ENCODE results near the gene KPTN.

The KPTN gene

GRCh38 chr19:47497050-47497766, 13.2 kb upstream of the KPTN start:
- Histone ChIP-seq H3K36me3 (ENCODE audit: control insufficient read depth in 1 of 2, insufficient read depth in 2 of 2, low read length in 2 of 2) (peaks cover 27 to 55% of the 10 kb centered on the region in 2 donors), H3K27ac (ENCODE audit: low read length) (no peak overlapping the region), H3K4me3 (ENCODE audit: low read depth in 1 of 2, low read length in 2 of 2) (no peak overlapping the region), H3K27me3 (ENCODE audit: low read depth, low read length) (no peaks in the 10 kb centered on the region), H3K4me1 (ENCODE audit: control insufficient read depth in 1 of 2, insufficient read depth in 2 of 2, low read length in 2 of 2) (no peaks in the 10 kb centered on the region), H3K9me3 (ENCODE audit: control insufficient read depth in 1 of 2, low read length in 2 of 2) (no peaks in the 10 kb centered on the region)

- Histone ChIP-seq H3K36me3 (ENCODE audit: control insufficient read depth in 1 of 2, insufficient read depth in 2 of 2, low read length in 2 of 2) (peaks cover 23 to 70% of the 10 kb centered on the region in 2 donors), H3K9me3 (ENCODE audit: control insufficient read depth in 1 of 2, low read length in 2 of 2) (no peaks in the 10 kb centered on the region), H3K4me3 (ENCODE audit: low read depth in 1 of 2, low read length in 2 of 2) (no peak overlapping the region), H3K27me3 (ENCODE audit: low read depth, low read length) (no peaks in the 10 kb centered on the region), H3K4me1 (ENCODE audit: control insufficient read depth in 1 of 2, insufficient read depth in 2 of 2, low read length in 2 of 2) (no peaks in the 10 kb centered on the region), H3K27ac (ENCODE audit: low read length) (no peak overlapping the region)
Observed at GRCh38 chr19:47495478-47496372, 11.7 kb upstream of the KPTN start.

GRCh38 chr19:47494729-47495128, 10.7 kb upstream of the KPTN start:
- H3K36me3 ChIP-seq (ENCODE audit: control insufficient read depth in 1 of 2, insufficient read depth in 2 of 2, low read length in 2 of 2) = peaks cover 20 to 65% of the 10 kb centered on the region in 2 donors
- no peak overlapping the region for H3K27ac ChIP-seq (ENCODE audit: low read length)
- H3K9me3 ChIP-seq (ENCODE audit: control insufficient read depth in 1 of 2, low read length in 2 of 2) = no peaks in the 10 kb centered on the region
- no peaks in the 10 kb centered on the region for H3K4me1 ChIP-seq (ENCODE audit: control insufficient read depth in 1 of 2, insufficient read depth in 2 of 2, low read length in 2 of 2)
- H3K27me3 ChIP-seq (ENCODE audit: low read depth, low read length) = no peaks in the 10 kb centered on the region
- no peak overlapping the region for H3K4me3 ChIP-seq (ENCODE audit: low read depth in 1 of 2, low read length in 2 of 2)

GRCh38 chr19:47494211-47494547, 10.2 kb upstream of the KPTN start:
- no peaks in the 10 kb centered on the region for H3K4me1 ChIP-seq (ENCODE audit: control insufficient read depth in 1 of 2, insufficient read depth in 2 of 2, low read length in 2 of 2)
- no peak overlapping the region for H3K27ac ChIP-seq (ENCODE audit: low read length)
- H3K4me3 ChIP-seq (ENCODE audit: low read depth in 1 of 2, low read length in 2 of 2) = no peak overlapping the region
- no peaks in the 10 kb centered on the region for H3K27me3 ChIP-seq (ENCODE audit: low read depth, low read length)
- H3K9me3 ChIP-seq (ENCODE audit: control insufficient read depth in 1 of 2, low read length in 2 of 2) = no peaks in the 10 kb centered on the region
- H3K36me3 ChIP-seq (ENCODE audit: control insufficient read depth in 1 of 2, insufficient read depth in 2 of 2, low read length in 2 of 2) = peaks cover 18 to 66% of the 10 kb centered on the region in 2 donors

GRCh38 chr19:47493378-47494210, 9.6 kb upstream of the KPTN start:
- peaks cover 16 to 64% of the 10 kb centered on the region in 2 donors for H3K36me3 ChIP-seq (ENCODE audit: control insufficient read depth in 1 of 2, insufficient read depth in 2 of 2, low read length in 2 of 2)

GRCh38 chr19:47492571-47493377, 8.8 kb upstream of the KPTN start:
- H3K9me3 ChIP-seq (ENCODE audit: control insufficient read depth in 1 of 2, low read length in 2 of 2) = no peaks in the 10 kb centered on the region
- H3K27ac ChIP-seq (ENCODE audit: low read length) = no peak overlapping the region
- H3K27me3 ChIP-seq (ENCODE audit: low read depth, low read length) = no peaks in the 10 kb centered on the region
- no peaks in the 10 kb centered on the region for H3K4me1 ChIP-seq (ENCODE audit: control insufficient read depth in 1 of 2, insufficient read depth in 2 of 2, low read length in 2 of 2)
- peaks cover 20 to 61% of the 10 kb centered on the region in 2 donors for H3K36me3 ChIP-seq (ENCODE audit: control insufficient read depth in 1 of 2, insufficient read depth in 2 of 2, low read length in 2 of 2)
- no peak overlapping the region for H3K4me3 ChIP-seq (ENCODE audit: low read depth in 1 of 2, low read length in 2 of 2)

More at GRCh38 chr19:47493378-47494210, 9.6 kb upstream of the KPTN start:
- no peak overlapping the region for H3K4me3 ChIP-seq (ENCODE audit: low read depth in 1 of 2, low read length in 2 of 2)
- H3K27ac ChIP-seq (ENCODE audit: low read length) = no peak overlapping the region
- H3K9me3 ChIP-seq (ENCODE audit: control insufficient read depth in 1 of 2, low read length in 2 of 2) = no peaks in the 10 kb centered on the region
- H3K4me1 ChIP-seq (ENCODE audit: control insufficient read depth in 1 of 2, insufficient read depth in 2 of 2, low read length in 2 of 2) = no peaks in the 10 kb centered on the region
- H3K27me3 ChIP-seq (ENCODE audit: low read depth, low read length) = no peaks in the 10 kb centered on the region

- Histone ChIP-seq H3K4me3 (ENCODE audit: low read depth in 1 of 2, low read length in 2 of 2) (no peak overlapping the region), H3K36me3 (ENCODE audit: control insufficient read depth in 1 of 2, insufficient read depth in 2 of 2, low read length in 2 of 2) (peaks cover 21 to 62% of the 10 kb centered on the region in 2 donors), H3K9me3 (ENCODE audit: control insufficient read depth in 1 of 2, low read length in 2 of 2) (no peaks in the 10 kb centered on the region), H3K27ac (ENCODE audit: low read length) (no peak overlapping the region), H3K4me1 (ENCODE audit: control insufficient read depth in 1 of 2, insufficient read depth in 2 of 2, low read length in 2 of 2) (no peaks in the 10 kb centered on the region), H3K27me3 (ENCODE audit: low read depth, low read length) (no peaks in the 10 kb centered on the region)
Observed at GRCh38 chr19:47492137-47492533, 8.1 kb upstream of the KPTN start.

GRCh38 chr19:47491358-47492136, 7.5 kb upstream of the KPTN start:
- H3K4me3 ChIP-seq (ENCODE audit: low read depth in 1 of 2, low read length in 2 of 2) = no peak overlapping the region
- H3K9me3 ChIP-seq (ENCODE audit: control insufficient read depth in 1 of 2, low read length in 2 of 2) = no peaks in the 10 kb centered on the region
- no peaks in the 10 kb centered on the region for H3K27me3 ChIP-seq (ENCODE audit: low read depth, low read length)
- no peaks in the 10 kb centered on the region for H3K4me1 ChIP-seq (ENCODE audit: control insufficient read depth in 1 of 2, insufficient read depth in 2 of 2, low read length in 2 of 2)
- H3K36me3 ChIP-seq (ENCODE audit: control insufficient read depth in 1 of 2, insufficient read depth in 2 of 2, low read length in 2 of 2) = peaks cover 21 to 57% of the 10 kb centered on the region in 2 donors
- no peak overlapping the region for H3K27ac ChIP-seq (ENCODE audit: low read length)

GRCh38 chr19:47490847-47491246, 6.8 kb upstream of the KPTN start:
- H3K9me3 ChIP-seq (ENCODE audit: control insufficient read depth in 1 of 2, low read length in 2 of 2) = no peaks in the 10 kb centered on the region
- peaks cover 21 to 57% of the 10 kb centered on the region in 2 donors for H3K36me3 ChIP-seq (ENCODE audit: control insufficient read depth in 1 of 2, insufficient read depth in 2 of 2, low read length in 2 of 2)
- H3K4me3 ChIP-seq (ENCODE audit: low read depth in 1 of 2, low read length in 2 of 2) = no peak overlapping the region
- H3K27ac ChIP-seq (ENCODE audit: low read length) = no peak overlapping the region
- no peaks in the 10 kb centered on the region for H3K4me1 ChIP-seq (ENCODE audit: control insufficient read depth in 1 of 2, insufficient read depth in 2 of 2, low read length in 2 of 2)
- H3K27me3 ChIP-seq (ENCODE audit: low read depth, low read length) = no peaks in the 10 kb centered on the region

- Histone ChIP-seq H3K36me3 (ENCODE audit: control insufficient read depth in 1 of 2, insufficient read depth in 2 of 2, low read length in 2 of 2) (peaks cover 25 to 63% of the 10 kb centered on the region in 2 donors), H3K4me1 (ENCODE audit: control insufficient read depth in 1 of 2, insufficient read depth in 2 of 2, low read length in 2 of 2) (no peaks in the 10 kb centered on the region), H3K9me3 (ENCODE audit: control insufficient read depth in 1 of 2, low read length in 2 of 2) (no peaks in the 10 kb centered on the region), H3K27me3 (ENCODE audit: low read depth, low read length) (no peaks in the 10 kb centered on the region), H3K27ac (ENCODE audit: low read length) (no peak overlapping the region), H3K4me3 (ENCODE audit: low read depth in 1 of 2, low read length in 2 of 2) (no peak overlapping the region)
Observed at GRCh38 chr19:47490031-47490430, 6.0 kb upstream of the KPTN start.
